ENCODE data around the gene SMURF2. TPM values are rescaled to one million over a fixed set of nuclear protein-coding genes. Genes with fewer than 3 reads are reported as not detected.

The SMURF2 gene
- total RNA-seq, 1 experiment from 2014 or later: 127 TPM

DNA sequence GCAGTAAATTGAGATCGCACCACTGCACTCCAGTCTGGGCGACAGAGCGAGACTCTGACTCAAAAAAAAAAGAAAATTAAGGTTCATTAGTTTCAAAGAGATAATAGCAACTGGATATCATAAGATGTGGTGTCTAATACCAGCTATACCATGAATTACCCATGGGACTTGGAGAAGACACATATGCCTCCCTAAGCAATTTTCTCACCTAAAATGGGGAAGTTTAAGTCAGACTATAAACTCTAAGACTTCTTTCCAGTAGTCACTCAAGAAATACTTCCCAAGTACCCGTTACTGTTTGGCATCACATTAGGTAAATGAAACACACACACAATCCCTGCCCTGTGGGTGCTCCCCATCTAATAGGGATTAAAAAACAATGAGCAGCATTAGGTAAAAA lies 22.6 kb downstream of the SMURF2 start:
- no peaks in the 10 kb centered on the region for H3K27me3 ChIP-seq (ENCODE audit: insufficient read depth, low read length)
- BruUV-seq (replicated peaks): no TSS peak
- no peak overlapping the region for H3K4me3 ChIP-seq (replicated peaks in 1 of 2; ENCODE audit: low read depth in 1 of 2, low read length in 2 of 2)
- TF ChIP-seq POLR2A (IDR thresholded peaks at IDR 0.05; ENCODE audit: borderline replicate concordance, extremely low read depth, insufficient read depth, insufficient read length): no peak
- no peak for TF ChIP-seq SP1 (IDR thresholded peaks at IDR 0.05; ENCODE audit: low read depth)
- no peak for TF ChIP-seq JUND (IDR thresholded peaks at IDR 0.05)
- no peak for TF ChIP-seq ZNF274 (IDR thresholded peaks at IDR 0.05; ENCODE audit: low read depth, low read length)
- no peak for TF ChIP-seq EGR1 (IDR thresholded peaks at IDR 0.05; ENCODE audit: low read depth)
- TF ChIP-seq CEBPB (IDR thresholded peaks at IDR 0.05; ENCODE audit: low read depth): no peak
- TF ChIP-seq, protein P1, sequence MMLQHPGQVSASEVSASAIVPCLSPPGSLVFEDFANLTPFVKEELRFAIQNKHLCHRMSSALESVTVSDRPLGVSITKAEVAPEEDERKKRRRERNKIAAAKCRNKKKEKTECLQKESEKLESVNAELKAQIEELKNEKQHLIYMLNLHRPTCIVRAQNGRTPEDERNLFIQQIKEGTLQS (IDR thresholded peaks at IDR 0.05): no peak
- peaks cover 13 to 40% of the 10 kb centered on the region in 2 experiments for H3K4me1 ChIP-seq (ENCODE audit: control insufficient read depth in 1 of 2, insufficient read depth in 2 of 2, low read length in 2 of 2)
- peaks cover 23% of the 10 kb centered on the region for H4K20me1 ChIP-seq (ENCODE audit: insufficient read depth)
- ChIA-PET POLR2A (no interaction called here), RAD21 (ENCODE audit: low non-redundant PET in 1 of 2, low total read pairs in 2 of 2, uncharacterized antibody in 2 of 2, unreplicated experiment in 2 of 2) (no interaction called here), CTCF (no interaction called here)
- no peak overlapping the region for H3K4me2 ChIP-seq (ENCODE audit: low read length)
- peaks cover 2 to 10% of the 10 kb centered on the region in 2 experiments; a peak in 2 of 4 replicates for H3K36me3 ChIP-seq (ENCODE audit: control insufficient read depth in 1 of 2, insufficient read depth in 2 of 2, low read length in 2 of 2)
- no peaks in the 10 kb centered on the region for H3K9me2 ChIP-seq (ENCODE audit: insufficient read depth)
- intact Hi-C loops (cut with micrococcal nuclease): no loop called here
- no peak for DNase-seq (ENCODE audit: low read depth, low spot score)
- H3K9ac ChIP-seq (ENCODE audit: low read length): no peak overlapping the region
- H2AFZ ChIP-seq (ENCODE audit: low read depth, low read length, poor library complexity, severe bottlenecking): no peak overlapping the region
- no peaks in the 10 kb centered on the region for H3K9me3 ChIP-seq (ENCODE audit: control insufficient read depth in 1 of 2, insufficient read depth in 1 of 2, low read depth in 1 of 2, low read length in 2 of 2)
- H3K79me2 ChIP-seq (ENCODE audit: insufficient read depth, low read length): peaks cover 100% of the 10 kb centered on the region
- H3K27ac ChIP-seq (ENCODE audit: low read depth, low read length): no peak overlapping the region
- ATAC-seq: no peak

DNA sequence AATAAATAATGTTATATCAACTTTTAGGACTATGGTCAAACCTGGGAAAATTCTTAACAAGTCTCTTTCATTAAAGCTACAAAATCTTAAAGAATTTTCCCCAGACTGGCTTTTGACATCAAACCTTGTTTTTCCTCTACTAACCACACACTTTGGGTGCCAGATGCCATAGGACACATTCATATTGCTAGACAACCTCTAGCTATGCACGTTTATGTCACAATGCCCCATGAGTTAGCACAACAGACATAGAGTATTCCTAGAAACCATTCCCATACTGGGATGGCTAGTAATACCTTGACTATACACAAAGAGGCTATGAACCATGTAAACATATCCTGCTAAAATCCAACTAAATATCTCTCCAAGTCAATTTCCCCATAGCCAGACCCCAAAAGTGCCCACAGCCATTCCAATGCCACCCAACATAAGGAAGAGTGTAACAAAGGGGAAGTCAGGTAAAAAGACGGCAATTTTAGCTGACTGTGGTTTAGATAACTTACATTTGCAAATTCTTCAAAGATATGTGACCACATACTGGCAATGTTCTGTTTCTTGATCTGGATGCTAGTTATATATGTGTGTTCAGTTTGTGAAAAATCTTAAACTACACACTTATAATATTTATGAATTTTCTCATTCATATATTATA lies 23.4 kb downstream of the SMURF2 start:
- DNase-seq (ENCODE audit: low read depth, low spot score) (no peak), ATAC-seq (no peak)
- no TSS peak for BruUV-seq (replicated peaks)
- TF ChIP-seq TCF7L2 (IDR thresholded peaks at IDR 0.05; ENCODE audit: borderline replicate concordance, extremely low read depth, insufficient read depth, insufficient read length) (no peak), ZFX (IDR thresholded peaks at IDR 0.05) (no peak), FOSL1 (IDR thresholded peaks at IDR 0.05; ENCODE audit: low read depth) (no peak), YY1 (IDR thresholded peaks at IDR 0.05; ENCODE audit: extremely low read depth, insufficient replicate concordance, low read depth, low read length) (no peak), JUND (IDR thresholded peaks at IDR 0.05) (no peak), CEBPB (IDR thresholded peaks at IDR 0.05; ENCODE audit: low read depth) (no peak), SIN3A (IDR thresholded peaks at IDR 0.05; ENCODE audit: low read depth) (no peak), SRF (IDR thresholded peaks at IDR 0.05; ENCODE audit: low read depth) (no peak), EGR1 (IDR thresholded peaks at IDR 0.05; ENCODE audit: low read depth) (no peak)
- TF ChIP-seq, protein P2, sequence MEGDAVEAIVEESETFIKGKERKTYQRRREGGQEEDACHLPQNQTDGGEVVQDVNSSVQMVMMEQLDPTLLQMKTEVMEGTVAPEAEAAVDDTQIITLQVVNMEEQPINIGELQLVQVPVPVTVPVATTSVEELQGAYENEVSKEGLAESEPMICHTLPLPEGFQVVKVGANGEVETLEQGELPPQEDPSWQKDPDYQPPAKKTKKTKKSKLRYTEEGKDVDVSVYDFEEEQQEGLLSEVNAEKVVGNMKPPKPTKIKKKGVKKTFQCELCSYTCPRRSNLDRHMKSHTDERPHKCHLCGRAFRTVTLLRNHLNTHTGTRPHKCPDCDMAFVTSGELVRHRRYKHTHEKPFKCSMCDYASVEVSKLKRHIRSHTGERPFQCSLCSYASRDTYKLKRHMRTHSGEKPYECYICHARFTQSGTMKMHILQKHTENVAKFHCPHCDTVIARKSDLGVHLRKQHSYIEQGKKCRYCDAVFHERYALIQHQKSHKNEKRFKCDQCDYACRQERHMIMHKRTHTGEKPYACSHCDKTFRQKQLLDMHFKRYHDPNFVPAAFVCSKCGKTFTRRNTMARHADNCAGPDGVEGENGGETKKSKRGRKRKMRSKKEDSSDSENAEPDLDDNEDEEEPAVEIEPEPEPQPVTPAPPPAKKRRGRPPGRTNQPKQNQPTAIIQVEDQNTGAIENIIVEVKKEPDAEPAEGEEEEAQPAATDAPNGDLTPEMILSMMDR (IDR thresholded peaks at IDR 0.05 in 2 of 3, conservative IDR thresholded peaks at IDR 0.05 in 1 of 3; ENCODE audit: borderline replicate concordance in 1 of 3, insufficient read depth in 1 of 3, low read depth in 2 of 3, low read length in 2 of 3): no peak
- TF ChIP-seq, protein P3, sequence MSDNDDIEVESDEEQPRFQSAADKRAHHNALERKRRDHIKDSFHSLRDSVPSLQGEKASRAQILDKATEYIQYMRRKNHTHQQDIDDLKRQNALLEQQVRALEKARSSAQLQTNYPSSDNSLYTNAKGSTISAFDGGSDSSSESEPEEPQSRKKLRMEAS (IDR thresholded peaks at IDR 0.05): no peak
- no peak overlapping the region for H3K4me2 ChIP-seq (ENCODE audit: low read length)
- H3K9ac ChIP-seq (ENCODE audit: low read length): no peak overlapping the region
- H3K9me2 ChIP-seq (ENCODE audit: insufficient read depth): no peaks in the 10 kb centered on the region
- POLR2A ChIA-PET: no interaction called here
- peaks cover 13 to 46% of the 10 kb centered on the region in 2 experiments for H3K4me1 ChIP-seq (ENCODE audit: control insufficient read depth in 1 of 2, insufficient read depth in 2 of 2, low read length in 2 of 2)
- no peaks in the 10 kb centered on the region for H3K27me3 ChIP-seq (ENCODE audit: insufficient read depth, low read length)
- peaks cover 2 to 14% of the 10 kb centered on the region in 2 experiments; a peak in 2 of 4 replicates for H3K36me3 ChIP-seq (ENCODE audit: control insufficient read depth in 1 of 2, insufficient read depth in 2 of 2, low read length in 2 of 2)
- H4K20me1 ChIP-seq (ENCODE audit: insufficient read depth): peaks cover 25% of the 10 kb centered on the region
- intact Hi-C loops (cut with micrococcal nuclease): no loop called here
- RAD21 ChIA-PET (ENCODE audit: low non-redundant PET in 1 of 2, low total read pairs in 2 of 2, uncharacterized antibody in 2 of 2, unreplicated experiment in 2 of 2): no interaction called here
- no peaks in the 10 kb centered on the region for H3K9me3 ChIP-seq (ENCODE audit: control insufficient read depth in 1 of 2, insufficient read depth in 1 of 2, low read depth in 1 of 2, low read length in 2 of 2)
- H3K4me3 ChIP-seq (replicated peaks in 1 of 2; ENCODE audit: low read depth in 1 of 2, low read length in 2 of 2): no peak overlapping the region
- H2AFZ ChIP-seq (ENCODE audit: low read depth, low read length, poor library complexity, severe bottlenecking): no peak overlapping the region
- no peak overlapping the region for H3K27ac ChIP-seq (ENCODE audit: low read depth, low read length)
- peaks cover 100% of the 10 kb centered on the region for H3K79me2 ChIP-seq (ENCODE audit: insufficient read depth, low read length)
- CTCF ChIA-PET: interaction anchor here (0.9 kb wide), 1 partner anchor 11 kb away, joined by 3 read pairs; no protein-coding TSS in a partner anchor

Data from HCT116 (cell line).